GM18507 (cell line): ENCODE data around the gene KRT7.
"Not testable (repeated sequence)": the region's sequence is repeated elsewhere in the genome, so short reads cannot be mapped to it uniquely, and the experiment has no call there.

ENCODE experiments used
- DNase-seq: peaks from one replicate; pipeline ENCODE4 v3.0.0; 2011; ENCODE audit warnings: low read depth; ENCODE audit not compliant: insufficient read length; ENCODE audit errors: extremely low spot score
- FAIRE-seq: peaks from 2 replicates; lab custom pipeline; 2011; peaks lifted over from hg19 to GRCh38; lab: Jason Lieb, UNC

KRT7 gene

DNA sequence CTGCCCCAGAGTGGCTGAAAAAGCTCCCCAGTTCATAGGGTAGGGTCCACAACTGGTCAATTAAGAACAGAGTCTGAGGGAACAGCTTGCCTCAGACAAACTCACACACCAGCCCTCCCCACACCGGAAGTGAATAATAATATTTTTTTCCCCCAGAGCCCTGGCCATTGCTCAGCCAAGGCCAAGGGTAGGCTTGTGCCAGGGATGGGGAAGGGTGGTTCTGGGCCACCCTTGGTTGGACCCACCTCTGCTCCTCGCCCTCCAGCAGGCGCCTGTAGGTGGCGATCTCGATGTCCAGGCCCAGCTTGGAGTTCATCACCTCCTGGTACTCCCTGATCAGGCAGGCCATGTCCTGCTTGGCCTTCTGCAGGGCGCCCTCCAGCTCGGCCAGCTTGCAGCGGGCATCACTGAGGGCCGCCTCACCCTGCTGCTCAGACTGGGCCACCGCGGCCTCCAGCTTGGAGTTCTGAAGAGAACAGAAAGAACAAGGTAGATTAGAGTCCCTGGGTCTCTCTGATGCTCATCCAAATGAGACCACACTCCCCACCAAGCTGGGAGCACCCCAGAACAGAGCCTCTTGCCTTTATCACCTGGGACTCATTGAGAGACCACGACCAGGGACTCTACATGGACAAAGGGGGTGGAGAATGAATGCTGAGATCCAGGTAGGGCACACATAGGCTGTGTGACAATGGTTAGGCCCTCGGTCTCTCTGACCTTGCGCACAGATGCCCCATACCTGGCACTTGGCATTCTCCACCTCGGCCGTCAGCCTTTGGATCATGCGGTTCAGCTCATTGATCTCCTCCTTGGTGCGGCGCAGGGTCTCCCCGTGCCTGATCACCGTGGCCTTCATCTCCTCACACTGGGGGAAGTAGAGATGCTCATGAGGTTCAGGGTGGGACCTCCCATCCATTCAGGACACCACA is 54.1 kb downstream of the KRT7 start:
- FAIRE-seq, DNase-seq: not testable (repeated sequence)

GRCh38 chr12:52287816-52288805 is 55.1 kb downstream of the KRT7 start:
- FAIRE-seq = peak; percentile 99
- not testable (repeated sequence) for DNase-seq

- peak; percentile 68 for FAIRE-seq
- not testable (repeated sequence) for DNase-seq
Measured at GRCh38 chr12:52290483-52291134, 57.6 kb downstream of the KRT7 start.

DNA sequence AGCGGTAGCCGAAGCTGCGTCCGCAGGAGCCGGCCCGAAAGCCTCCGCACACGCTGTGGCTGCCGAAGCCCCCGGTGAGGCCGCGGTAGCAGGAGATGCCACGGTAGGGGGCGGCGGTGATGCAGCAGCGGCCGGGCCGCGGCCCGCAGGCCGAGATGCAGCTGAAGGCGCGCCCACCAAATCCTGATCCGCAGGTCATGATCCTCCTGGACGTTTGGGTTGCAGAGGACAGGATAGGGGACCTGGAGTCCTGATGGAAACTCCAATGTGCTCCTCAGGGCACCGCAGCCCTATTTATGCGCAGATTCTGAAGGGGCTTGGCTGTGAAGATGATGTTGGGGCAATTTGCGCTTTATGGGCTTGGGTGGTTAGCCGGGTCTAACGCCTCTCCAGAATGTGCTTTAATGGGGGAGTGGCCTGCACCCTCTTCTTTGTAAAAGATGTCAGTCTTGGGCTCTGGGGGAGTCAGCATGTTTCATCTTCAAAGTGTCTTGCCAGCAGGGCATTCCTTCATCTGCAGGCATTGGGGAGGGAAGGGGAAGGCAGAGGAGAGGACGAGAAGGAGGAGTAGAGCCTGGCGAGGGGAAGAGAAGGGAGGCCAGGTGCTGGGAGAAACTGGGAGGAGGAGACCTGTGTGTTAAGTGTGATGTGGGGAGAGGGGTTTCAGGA is 58.4 kb downstream of the KRT7 start, which contains the start of gene KRT81:
KRT81 (minus strand) TSS at position 268 of the 669 bp plus-strand sequence; CDS start at position 199, 69 bp downstream.
- no peak for DNase-seq
- no peak for FAIRE-seq

GRCh38 chr12:52293926-52294325 is 60.9 kb downstream of the KRT7 start:
- FAIRE-seq (no peak), DNase-seq (no peak)

DNA sequence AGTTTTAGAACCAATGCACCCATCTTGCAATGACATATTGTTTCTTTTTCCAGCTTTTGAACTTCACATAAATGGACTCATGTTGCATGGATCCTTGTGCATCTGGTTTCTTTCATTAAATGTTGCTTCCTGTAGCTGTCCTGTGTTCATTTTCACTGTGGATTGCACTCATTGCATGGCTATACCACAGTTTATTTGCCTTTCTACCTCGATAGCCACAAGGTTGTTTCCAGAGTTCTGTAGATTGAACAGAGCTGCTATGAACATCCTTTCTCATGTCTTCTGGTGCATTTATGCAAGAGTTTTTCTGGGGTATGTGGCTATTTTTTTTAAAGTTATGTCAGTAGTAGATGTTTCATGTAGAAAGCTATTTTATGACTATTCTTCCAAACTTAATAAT is 61.8 kb downstream of the KRT7 start:
- DNase-seq = no peak

GRCh38 chr12:52295663-52296062 is 62.6 kb downstream of the KRT7 start:
- no peak for FAIRE-seq
- DNase-seq = no peak

More for the DNA sequence above, 61.8 kb downstream of the KRT7 start:
- no peak for FAIRE-seq

DNA sequence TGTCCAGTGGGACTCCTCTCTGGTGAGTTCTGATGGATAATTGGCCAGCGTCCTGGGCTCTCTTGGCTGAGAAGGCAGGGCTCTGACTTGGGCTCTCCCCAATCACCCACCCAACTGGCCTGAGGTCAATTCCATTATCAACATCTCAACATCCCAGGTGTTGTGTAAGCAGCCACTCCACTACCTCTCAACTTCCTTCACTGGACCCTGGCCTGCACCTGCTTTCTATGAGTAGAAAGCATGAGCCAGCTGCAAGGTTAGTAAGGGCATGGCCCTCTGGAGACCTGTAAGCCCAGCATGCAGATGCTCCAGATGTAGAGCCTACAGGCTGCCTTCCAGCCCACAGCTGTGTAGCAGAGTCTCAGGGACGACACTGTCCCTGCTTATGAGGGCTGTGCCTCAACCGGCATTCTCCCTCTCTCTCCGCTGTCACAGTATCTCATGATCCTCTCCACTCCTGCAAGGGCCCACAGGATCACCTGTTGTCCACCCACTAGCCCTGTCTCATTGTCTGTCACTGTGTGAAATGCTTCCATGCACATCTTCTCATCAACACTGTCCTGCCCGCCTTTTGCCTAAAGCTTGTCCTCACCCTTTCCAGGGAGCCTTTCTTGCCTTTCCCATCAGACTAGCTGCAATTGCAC is 63.7 kb downstream of the KRT7 start:
- no peak for FAIRE-seq
- DNase-seq = no peak
